ENCODE results near the gene HADHB.
A peak's percentile ranks its signal among the peaks of the same experiment; 100 is the strongest.
"Not testable (repeated sequence)": the region's sequence is repeated elsewhere in the genome, so short reads cannot be mapped to it uniquely, and the experiment has no call there.

Gene HADHB

DNA sequence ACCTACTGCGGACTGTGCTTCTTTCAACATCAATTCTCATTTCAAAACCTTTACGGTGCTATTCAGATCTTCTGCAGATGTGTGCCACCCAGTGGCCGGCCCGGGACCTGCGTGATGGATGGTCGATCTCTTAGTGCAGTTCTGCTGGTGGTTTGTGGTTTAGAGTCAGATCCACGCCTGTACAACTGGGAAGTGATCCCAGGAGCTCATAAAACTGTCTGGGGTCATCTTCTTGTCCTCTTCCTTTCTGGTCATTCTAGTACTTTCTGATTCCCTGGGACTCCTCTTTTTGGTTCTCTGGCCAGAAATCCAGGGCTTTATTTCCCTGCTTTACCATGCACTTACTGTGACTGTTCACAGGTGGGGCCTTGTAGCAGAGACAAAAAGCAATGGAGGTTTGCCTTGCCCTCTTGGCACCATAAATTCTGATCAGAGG, 85.4 kb downstream of the HADHB start:
- peak; percentile 77 for DNase-seq (ENCODE audit: low read depth)

DNA sequence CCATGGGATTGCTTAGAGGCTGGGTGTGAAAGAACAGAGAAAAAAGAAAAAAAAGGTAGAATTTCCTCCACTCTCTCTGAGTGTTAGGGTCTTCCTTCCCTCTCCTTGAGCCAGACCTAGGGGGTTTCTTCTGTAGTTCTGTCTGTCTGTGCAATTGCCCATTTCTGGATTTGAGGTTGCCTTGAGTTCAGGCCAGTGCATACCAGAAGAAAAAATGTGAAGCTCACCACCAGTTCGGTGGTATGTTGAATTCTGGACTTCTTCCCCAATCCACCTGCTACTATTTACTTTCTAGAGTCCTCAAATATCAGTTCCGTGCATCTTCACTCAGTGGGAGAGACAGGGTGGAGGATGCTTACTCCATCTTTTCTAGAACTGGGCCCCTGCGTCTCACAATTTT, 85.9 kb downstream of the HADHB start:
- DNase-seq (ENCODE audit: low read depth): no peak

DNA sequence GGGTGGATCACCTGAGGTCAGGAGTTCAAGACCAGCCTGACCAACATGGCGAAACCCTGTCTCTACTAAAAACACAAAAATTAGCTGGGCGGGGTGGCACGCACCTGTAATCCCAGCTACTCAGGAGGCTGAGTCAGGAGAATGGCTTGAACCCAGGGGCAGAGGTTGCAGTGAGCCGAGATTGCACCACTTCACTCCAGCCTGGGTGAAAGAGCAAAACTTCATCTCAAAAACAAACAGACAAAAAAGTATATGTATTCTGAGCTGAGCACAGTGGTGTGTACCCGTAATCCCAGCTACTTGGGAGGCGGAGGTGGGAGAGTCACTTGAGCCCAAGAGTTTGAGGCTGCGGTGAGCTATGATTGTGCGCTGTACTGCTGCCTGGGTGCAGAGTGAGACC, 86.6 kb downstream of the HADHB start:
- not testable (repeated sequence) for DNase-seq (ENCODE audit: low read depth)

DNA sequence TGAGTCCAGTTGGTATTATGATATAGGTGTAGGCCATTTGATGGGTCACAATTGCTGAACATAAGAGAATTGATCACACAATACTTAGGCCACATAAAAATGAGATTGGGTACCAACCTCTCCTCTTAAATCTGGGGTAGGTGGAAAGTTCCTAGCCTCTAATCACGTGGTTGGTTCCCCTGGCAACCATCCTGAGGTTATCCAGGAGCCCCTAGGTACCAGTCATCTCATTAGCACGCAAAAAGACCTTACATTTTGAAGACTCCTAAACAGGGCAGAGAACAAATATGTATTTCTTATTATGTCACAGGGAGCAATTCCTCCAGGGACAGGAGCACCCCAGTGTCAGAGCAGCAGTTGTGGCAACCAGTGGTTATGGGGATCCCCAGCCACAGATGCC, 88.6 kb downstream of the HADHB start:
- no peak for DNase-seq (ENCODE audit: low read depth)

DNA sequence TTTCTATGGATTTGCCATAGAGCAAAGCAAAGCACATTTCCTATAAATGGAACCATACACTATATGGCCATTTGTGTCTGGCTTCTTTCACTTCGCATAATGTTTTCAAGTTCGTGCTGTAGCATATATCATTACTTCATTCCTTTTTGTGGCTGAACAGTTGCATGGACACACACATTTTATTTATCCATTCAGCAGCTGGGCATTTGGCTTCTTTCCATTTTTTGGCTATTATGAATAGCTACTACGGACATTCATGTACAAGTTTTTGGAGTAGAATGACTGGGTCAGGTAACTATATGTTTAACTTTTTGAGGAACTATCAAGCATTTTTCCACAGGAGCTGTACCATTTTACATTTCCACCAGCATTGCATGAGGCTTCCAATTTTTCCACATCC, 90.5 kb downstream of the HADHB start:
- no peak for DNase-seq (ENCODE audit: low read depth)

DNA sequence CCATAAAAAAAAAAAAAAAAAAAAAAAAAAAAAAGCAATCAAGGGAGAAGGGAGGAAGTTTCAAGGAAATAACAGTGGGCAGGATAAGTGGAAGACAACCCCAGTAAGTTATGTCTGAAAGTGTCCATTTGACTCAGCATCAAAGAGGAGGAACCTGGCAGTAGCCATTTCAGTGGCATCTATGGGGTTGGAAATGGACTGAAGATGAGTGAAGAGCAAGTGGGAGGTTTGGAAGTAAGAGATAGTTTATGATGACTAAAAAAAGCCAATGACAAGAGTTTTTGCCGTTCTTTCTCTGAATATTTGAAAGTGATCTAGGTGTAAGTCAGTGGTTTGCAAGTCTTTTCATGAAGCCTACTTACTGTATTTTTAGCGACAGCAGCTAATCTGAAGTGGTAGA, 92.0 kb downstream of the HADHB start:
- DNase-seq (ENCODE audit: low read depth): no peak

DNA sequence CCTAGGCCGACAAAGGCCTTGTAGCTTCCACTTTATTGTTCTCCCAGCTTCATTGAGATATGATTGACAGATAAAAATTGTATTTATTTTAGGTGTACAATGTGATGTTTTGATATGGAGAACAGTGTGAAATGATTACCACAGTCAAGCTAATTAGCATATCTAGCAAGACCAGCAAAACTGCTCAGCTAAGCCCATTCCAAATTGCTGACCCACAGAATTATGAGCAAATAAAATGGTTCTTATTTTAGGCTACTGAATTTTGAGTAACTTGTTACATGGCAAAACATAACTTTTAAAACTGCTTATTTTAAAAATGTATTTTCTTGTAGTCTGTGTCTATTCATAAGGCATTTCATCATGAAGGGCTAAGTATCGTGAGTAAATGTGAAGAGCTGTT, 92.6 kb downstream of the HADHB start:
- DNase-seq (ENCODE audit: low read depth): no peak
